ENCODE results near the gene DGCR6.
"Not testable (repeated sequence)": the region's sequence is repeated elsewhere in the genome, so short reads cannot be mapped to it uniquely, and the experiment has no call there.

DNA sequence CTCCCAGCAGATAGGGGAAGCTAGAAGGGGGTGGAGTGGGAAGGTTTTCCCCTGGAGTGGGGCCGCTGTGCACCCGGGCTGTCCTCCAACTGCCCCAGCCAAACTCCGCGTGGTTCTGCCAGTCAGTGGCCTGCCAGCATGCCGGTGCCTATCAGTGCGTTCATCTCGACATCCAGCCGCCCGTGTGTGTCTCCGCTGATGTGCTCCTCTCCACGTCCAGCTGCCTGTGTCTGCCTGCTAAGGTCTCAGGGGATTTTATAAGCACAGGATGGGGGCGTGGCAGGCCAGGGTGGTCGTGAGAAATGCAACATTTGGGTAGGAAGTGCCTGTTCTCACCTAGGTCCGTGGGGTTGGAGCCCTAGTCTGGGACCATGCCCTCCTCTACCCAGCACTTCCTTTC lies 47.0 kb downstream of the DGCR6 start:
- TF ChIP-seq CTCF, POLR2A (IDR thresholded peaks at IDR 0.05): not testable (repeated sequence)
